Activated T-helper 2 cell treated with anti-CD3 and anti-CD28 coated beads, Interferon-gamma antibody, Interleukin-2, Interleukin-4, amounts not matched to agents 10 μg/mL and 5 μg/mL and 100 μg/mL, durations not matched to agents 14 hours and 24 hours and 36 hours (primary cell): Measurements from ENCODE around the gene DDIAS. TPM values are rescaled to one million over a fixed set of nuclear protein-coding genes. Genes with fewer than 3 reads are reported as not detected.
"Not testable (repeated sequence)": the region's sequence is repeated elsewhere in the genome, so short reads cannot be mapped to it uniquely, and the experiment has no call there.

Experiments
- DNase-seq: peaks from one replicate; pipeline ENCODE4 v3.0.0; 2021; ENCODE audit warnings: low spot score
- H3K27ac Mint-ChIP-seq: one replicate; pipeline ENCODE4 v1.8.0; 2021; ENCODE audit warnings: mixed read lengths
- H3K27me3 Mint-ChIP-seq: one replicate; pipeline ENCODE4 v1.8.0; 2021; ENCODE audit warnings: low read depth, mixed read lengths
- H3K36me3 Mint-ChIP-seq: one replicate; pipeline ENCODE4 v1.8.0; 2021; ENCODE audit warnings: low read depth, mixed read lengths
- H3K4me1 Mint-ChIP-seq: one replicate; pipeline ENCODE4 v1.8.0; 2021; ENCODE audit warnings: low read depth, mixed read lengths
- H3K4me3 Mint-ChIP-seq: one replicate; pipeline ENCODE4 v1.8.0; 2021; ENCODE audit warnings: low read depth, mild to moderate bottlenecking, moderate library complexity, mixed read lengths
- H3K9me3 Mint-ChIP-seq: one replicate; pipeline ENCODE4 v1.8.0; 2021; ENCODE audit warnings: mixed read lengths
- intact Hi-C: fragments of 100-400 bp; cut with micrococcal nuclease; formaldehyde crosslinking; loops from one replicate; pipeline ENCODE4 v1.15.1; 2023
- total RNA-seq: library from RNA; stranded (reverse); gene quantifications from 2 replicates; pipeline ENCODE4 v1.2.3, GENCODE V29; 2022

Gene DDIAS
- total RNA-seq, 1 donor from 2014 or later = 17.8 TPM

GRCh38 chr11:82967381-82967780 is 65.8 kb downstream of the DDIAS start:
- no peak overlapping the region for H3K4me3 Mint-ChIP-seq
- H3K9me3 Mint-ChIP-seq = peaks cover 6% of the 10 kb centered on the region
- DNase-seq = no peak
- peaks cover 10% of the 10 kb centered on the region for H3K27me3 Mint-ChIP-seq
- no peak overlapping the region for H3K27ac Mint-ChIP-seq
- H3K4me1 Mint-ChIP-seq = peaks cover 22% of the 10 kb centered on the region
- H3K36me3 Mint-ChIP-seq = peaks cover 3% of the 10 kb centered on the region
- intact Hi-C loops = no loop called here

GRCh38 chr11:82969811-82970210 is 68.3 kb downstream of the DDIAS start:
- intact Hi-C loops = loop anchor here (1.0 kb wide), 1 partner anchor 10 kb away; no protein-coding TSS in a partner anchor
- H3K36me3 Mint-ChIP-seq = no peaks in the 10 kb centered on the region
- H3K4me3 Mint-ChIP-seq = no peak overlapping the region
- DNase-seq = no peak
- peaks cover 6% of the 10 kb centered on the region for H3K27me3 Mint-ChIP-seq
- H3K9me3 Mint-ChIP-seq = no peaks in the 10 kb centered on the region
- H3K27ac Mint-ChIP-seq = no peak overlapping the region
- H3K4me1 Mint-ChIP-seq = peaks cover 22% of the 10 kb centered on the region

GRCh38 chr11:82970507-82971083 is 69.1 kb downstream of the DDIAS start:
- DNase-seq, H3K27ac Mint-ChIP-seq, H3K36me3 Mint-ChIP-seq, H3K9me3 Mint-ChIP-seq, intact Hi-C loops, H3K4me3 Mint-ChIP-seq, H3K27me3 Mint-ChIP-seq: not testable (repeated sequence)
- H3K4me1 Mint-ChIP-seq = peaks cover 23% of the 10 kb centered on the region

- H3K36me3 Mint-ChIP-seq, intact Hi-C loops, H3K27me3 Mint-ChIP-seq, H3K9me3 Mint-ChIP-seq: not testable (repeated sequence)
- peak; percentile 30 for DNase-seq
- peak overlapping the region; percentile 33 for H3K27ac Mint-ChIP-seq
- peak overlapping the region; percentile 62 for H3K4me3 Mint-ChIP-seq
- H3K4me1 Mint-ChIP-seq = peaks cover 22% of the 10 kb centered on the region
These were observed 70.0 kb downstream of the DDIAS start for GRCh38 chr11:82971519-82971946.

GRCh38 chr11:82972103-82972502 is 70.6 kb downstream of the DDIAS start:
- DNase-seq = no peak
- H3K4me1 Mint-ChIP-seq = peaks cover 20% of the 10 kb centered on the region
- peaks cover 4% of the 10 kb centered on the region for H3K36me3 Mint-ChIP-seq
- intact Hi-C loops = no loop called here
- H3K4me3 Mint-ChIP-seq = no peak overlapping the region
- no peaks in the 10 kb centered on the region for H3K9me3 Mint-ChIP-seq
- H3K27me3 Mint-ChIP-seq = no peaks in the 10 kb centered on the region
- no peak overlapping the region for H3K27ac Mint-ChIP-seq

GRCh38 chr11:82974135-82974534 is 72.6 kb downstream of the DDIAS start:
- no peak overlapping the region for H3K27ac Mint-ChIP-seq
- H3K4me1 Mint-ChIP-seq = peaks cover 38% of the 10 kb centered on the region
- no peak overlapping the region for H3K4me3 Mint-ChIP-seq
- DNase-seq = no peak
- H3K36me3 Mint-ChIP-seq = peaks cover 18% of the 10 kb centered on the region
- intact Hi-C loops = no loop called here
- H3K27me3 Mint-ChIP-seq = no peaks in the 10 kb centered on the region
- H3K9me3 Mint-ChIP-seq = no peaks in the 10 kb centered on the region

- intact Hi-C loops = no loop called here
- Mint-ChIP-seq H3K4me1 (peaks cover 45% of the 10 kb centered on the region), H3K27ac (no peak overlapping the region)
These were observed 73.3 kb downstream of the DDIAS start for GRCh38 chr11:82974851-82975250.

GRCh38 chr11:82975882-82976281 is 74.3 kb downstream of the DDIAS start:
- Mint-ChIP-seq H3K36me3 (peaks cover 30% of the 10 kb centered on the region), H3K9me3 (no peaks in the 10 kb centered on the region), H3K4me1 (peaks cover 54% of the 10 kb centered on the region), H3K27me3 (no peaks in the 10 kb centered on the region), H3K27ac (no peak overlapping the region), H3K4me3 (no peak overlapping the region)
- intact Hi-C loops = no loop called here
- no peak for DNase-seq

More at GRCh38 chr11:82974851-82975250, 73.3 kb downstream of the DDIAS start:
- H3K9me3 Mint-ChIP-seq = no peaks in the 10 kb centered on the region
- H3K27me3 Mint-ChIP-seq = no peaks in the 10 kb centered on the region
- H3K36me3 Mint-ChIP-seq = peaks cover 23% of the 10 kb centered on the region
- DNase-seq = no peak
- no peak overlapping the region for H3K4me3 Mint-ChIP-seq

- Mint-ChIP-seq H3K27me3 (no peaks in the 10 kb centered on the region), H3K4me1 (peaks cover 51% of the 10 kb centered on the region), H3K27ac (no peak overlapping the region), H3K36me3 (peaks cover 39% of the 10 kb centered on the region), H3K9me3 (no peaks in the 10 kb centered on the region), H3K4me3 (no peak overlapping the region)
- no peak for DNase-seq
- intact Hi-C loops = no loop called here
These were observed 75.2 kb downstream of the DDIAS start for GRCh38 chr11:82976786-82977185.

- intact Hi-C loops = loop anchor here (1.0 to 2.0 kb wide), 6 partner anchors 17 to 93 kb away; partner anchors contain the start of gene RAB30
- H3K27me3 Mint-ChIP-seq = no peaks in the 10 kb centered on the region
These were observed 77.0 kb downstream of the DDIAS start for GRCh38 chr11:82978422-82979099.

GRCh38 chr11:82979824-82980223 is 78.3 kb downstream of the DDIAS start:
- Mint-ChIP-seq H3K4me1 (peaks cover 44% of the 10 kb centered on the region), H3K4me3 (no peak overlapping the region), H3K9me3 (no peaks in the 10 kb centered on the region), H3K27me3 (no peaks in the 10 kb centered on the region), H3K36me3 (peaks cover 54% of the 10 kb centered on the region), H3K27ac (peak overlapping the region; percentile 34)
- intact Hi-C loops = loop anchor here (1.0 to 2.0 kb wide), 5 partner anchors 47 to 177 kb away; partner anchors contain the start of genes DDIAS, PCF11 and PRCP
- no peak for DNase-seq

More at GRCh38 chr11:82978422-82979099, 77.0 kb downstream of the DDIAS start:
- Mint-ChIP-seq H3K4me1 (peaks cover 42% of the 10 kb centered on the region), H3K9me3 (no peaks in the 10 kb centered on the region), H3K36me3 (peaks cover 45% of the 10 kb centered on the region), H3K4me3 (peak overlapping the region; percentile 9), H3K27ac (peak overlapping the region; percentile 73)
- no peak for DNase-seq

GRCh38 chr11:82980292-82980691 is 78.8 kb downstream of the DDIAS start:
- Mint-ChIP-seq H3K36me3 (peaks cover 55% of the 10 kb centered on the region), H3K4me3 (no peak overlapping the region), H3K9me3 (no peaks in the 10 kb centered on the region), H3K27ac (peak overlapping the region; percentile 67), H3K4me1 (peaks cover 43% of the 10 kb centered on the region), H3K27me3 (no peaks in the 10 kb centered on the region)
- DNase-seq = no peak
- intact Hi-C loops = loop anchor here (1.0 to 2.0 kb wide), 3 partner anchors 60 to 177 kb away; partner anchors contain the start of genes DDIAS, PCF11 and PRCP

- Mint-ChIP-seq H3K36me3 (peaks cover 61% of the 10 kb centered on the region), H3K4me1 (peaks cover 42% of the 10 kb centered on the region), H3K27ac (no peak overlapping the region), H3K9me3 (no peaks in the 10 kb centered on the region), H3K4me3 (no peak overlapping the region), H3K27me3 (no peaks in the 10 kb centered on the region)
- intact Hi-C loops = loop anchor here (1.0 to 2.0 kb wide), 3 partner anchors 61 to 176 kb away; partner anchors contain the start of genes DDIAS, PCF11 and PRCP
- DNase-seq = no peak
These were observed 79.4 kb downstream of the DDIAS start for GRCh38 chr11:82980947-82981346.
